ENCODE results near the gene MARCHF9. TPM values are rescaled to one million over a fixed set of nuclear protein-coding genes. Genes with fewer than 3 reads are reported as not detected.

The MARCHF9 gene
- total and polyA plus RNA-seq, 2 donors = 4.0 to 12.2 TPM

DNA sequence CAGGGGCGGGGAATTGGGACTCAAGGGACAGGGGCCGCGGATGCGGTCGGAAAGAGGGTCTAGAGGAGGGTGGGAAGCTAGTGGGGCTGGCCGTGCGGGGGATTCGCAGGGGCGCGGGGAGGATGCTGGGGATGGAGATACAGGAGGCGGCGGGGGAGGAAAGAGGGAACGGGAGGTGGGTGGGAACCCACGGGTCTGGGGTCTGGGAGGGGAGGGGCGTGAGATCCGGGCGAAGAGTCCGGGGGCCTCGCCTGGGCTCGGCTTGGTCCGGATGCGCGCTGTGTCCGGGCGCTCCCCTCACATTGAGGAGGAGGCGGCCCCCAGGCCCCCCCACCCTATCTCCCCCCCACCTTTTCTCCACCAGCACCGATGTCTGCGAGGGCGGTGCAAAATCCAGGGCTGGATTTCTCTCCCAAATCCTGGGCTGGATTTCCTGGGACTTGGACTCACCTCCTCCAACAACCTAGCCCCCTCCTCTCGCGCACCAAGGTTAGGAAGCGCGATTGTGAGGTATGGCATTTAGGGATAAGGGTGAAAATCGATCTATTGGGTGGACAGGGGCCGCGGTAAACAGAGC, 16.2 kb upstream of the MARCHF9 start, which contains the start of gene AGAP2:
Gene AGAP2, minus strand, starts transcription at position 82 of the 577 bp plus-strand sequence. CDS start 496 bp downstream, outside the sequence.
- WGBS = 14% methylated on average over 36 of the region's 36 CpGs
- DNase-seq (ENCODE audit: extremely low spot score) = no peak
- Histone ChIP-seq H3K4me3 (ENCODE audit: low read depth, low read length) (peak within 1 kb of the TSS; percentile 29), H3K36me3 (ENCODE audit: insufficient read depth) (no peaks in the 10 kb centered on the region), H3K27ac (ENCODE audit: low read depth) (no peak within 1 kb of the TSS), H3K4me1 (ENCODE audit: insufficient read depth) (no peaks in the 10 kb centered on the region)

- Histone ChIP-seq H3K27ac (ENCODE audit: low read depth) (no peak overlapping the region), H3K4me3 (ENCODE audit: low read depth, low read length) (no peak overlapping the region), H3K36me3 (ENCODE audit: insufficient read depth) (no peaks in the 10 kb centered on the region), H3K4me1 (ENCODE audit: insufficient read depth) (no peaks in the 10 kb centered on the region)
- 17% methylated on average over 7 of the region's 7 CpGs for WGBS
- DNase-seq (ENCODE audit: extremely low spot score) = no peak
These were observed 15.5 kb upstream of the MARCHF9 start for GRCh38 chr12:57739387-57739786.

DNA sequence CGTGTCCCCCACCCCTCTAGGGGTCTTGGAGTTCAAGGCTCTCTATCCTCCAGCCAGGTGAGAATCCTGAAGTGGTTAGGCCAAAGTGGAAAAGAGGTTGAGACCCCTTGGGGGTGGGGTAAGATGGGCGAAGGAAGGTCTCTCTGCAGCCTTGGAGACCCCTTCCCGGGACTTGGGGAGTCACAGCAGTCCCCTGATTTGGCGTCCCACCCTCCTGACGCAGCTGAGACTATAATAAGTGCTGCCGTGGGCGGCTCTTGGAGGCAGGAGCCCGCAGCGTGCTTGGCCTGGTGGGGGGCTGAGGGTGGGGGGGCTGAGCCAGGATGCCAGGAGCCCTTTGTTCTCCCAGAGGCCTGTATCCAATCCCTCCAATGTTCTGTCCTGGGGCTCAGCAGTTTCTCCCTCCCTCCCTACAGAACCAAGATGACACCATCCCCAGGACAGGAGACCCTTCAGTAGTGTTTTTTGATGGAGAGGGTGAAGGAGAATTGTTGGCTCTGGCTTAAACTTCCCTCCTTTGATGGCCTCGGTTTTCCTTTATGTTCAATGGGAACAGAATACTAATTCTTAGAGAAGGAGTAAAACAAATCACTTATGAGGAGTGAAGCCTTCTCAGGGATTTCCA, 14.9 kb upstream of the MARCHF9 start:
- WGBS = 30% methylated on average over 10 of the region's 10 CpGs
- Histone ChIP-seq H3K27ac (ENCODE audit: low read depth) (no peak overlapping the region), H3K4me3 (ENCODE audit: low read depth, low read length) (no peak overlapping the region), H3K4me1 (ENCODE audit: insufficient read depth) (no peaks in the 10 kb centered on the region), H3K36me3 (ENCODE audit: insufficient read depth) (no peaks in the 10 kb centered on the region)
- no peak for DNase-seq (ENCODE audit: extremely low spot score)

DNA sequence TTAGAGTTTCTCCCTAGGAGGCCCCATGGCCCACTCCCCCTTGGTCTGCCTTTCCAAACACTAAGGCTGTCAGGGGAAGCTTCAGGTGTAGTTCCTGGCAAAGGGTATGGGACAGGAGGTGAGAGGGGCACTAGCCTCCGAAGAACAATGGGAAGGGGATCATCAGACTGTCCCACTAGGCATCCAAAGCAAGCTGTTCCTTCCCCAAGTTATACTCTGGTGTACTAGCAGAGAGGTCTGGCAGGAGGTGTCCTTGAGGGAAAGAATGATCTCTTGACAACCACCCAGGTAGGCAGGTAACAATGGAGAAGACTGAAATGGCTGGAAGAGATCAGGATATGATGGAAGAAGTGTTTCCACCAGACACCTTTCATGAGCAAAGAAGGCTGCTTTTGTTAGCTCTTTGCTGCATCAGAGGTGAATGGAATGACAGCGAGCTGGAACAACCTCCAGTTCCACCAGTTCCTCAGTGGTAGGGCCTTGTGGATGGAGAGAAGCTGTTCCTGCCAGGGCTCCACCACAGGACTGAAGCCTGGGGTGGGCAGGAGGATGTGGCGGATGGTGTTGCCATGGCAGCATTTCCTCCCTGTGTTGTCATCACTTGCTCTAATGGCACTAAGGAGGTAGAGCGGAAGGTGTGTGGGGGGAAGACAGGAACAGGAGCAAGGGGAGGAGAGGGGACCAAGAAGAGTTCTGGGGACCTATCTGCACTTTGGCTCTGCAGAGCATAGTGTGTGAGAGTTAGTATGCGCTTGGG, 14.1 kb upstream of the MARCHF9 start:
- Histone ChIP-seq H3K36me3 (ENCODE audit: insufficient read depth) (no peaks in the 10 kb centered on the region), H3K4me1 (ENCODE audit: insufficient read depth) (no peaks in the 10 kb centered on the region), H3K4me3 (ENCODE audit: low read depth, low read length) (no peak overlapping the region), H3K27ac (ENCODE audit: low read depth) (no peak overlapping the region)
- DNase-seq (ENCODE audit: extremely low spot score) = no peak
- WGBS = 55% methylated on average over 5 of the region's 5 CpGs

- no peak overlapping the region for H3K4me3 ChIP-seq (ENCODE audit: low read depth, low read length)
- no peaks in the 10 kb centered on the region for H3K36me3 ChIP-seq (ENCODE audit: insufficient read depth)
- no peaks in the 10 kb centered on the region for H3K4me1 ChIP-seq (ENCODE audit: insufficient read depth)
- no peak overlapping the region for H3K27ac ChIP-seq (ENCODE audit: low read depth)
- DNase-seq (ENCODE audit: extremely low spot score) = no peak
- WGBS = 88% methylated on average over 1 of the region's 1 CpG
These were observed 13.5 kb upstream of the MARCHF9 start for GRCh38 chr12:57741413-57741789.

- Histone ChIP-seq H3K4me1 (ENCODE audit: insufficient read depth) (no peaks in the 10 kb centered on the region), H3K4me3 (ENCODE audit: low read depth, low read length) (no peak overlapping the region), H3K36me3 (ENCODE audit: insufficient read depth) (no peaks in the 10 kb centered on the region), H3K27ac (ENCODE audit: low read depth) (no peak overlapping the region)
- 47% methylated on average over 14 of the region's 14 CpGs for WGBS
- no peak for DNase-seq (ENCODE audit: extremely low spot score)
These were observed 12.8 kb upstream of the MARCHF9 start for GRCh38 chr12:57741844-57742738.

- Histone ChIP-seq H3K36me3 (ENCODE audit: insufficient read depth) (no peaks in the 10 kb centered on the region), H3K4me3 (ENCODE audit: low read depth, low read length) (no peak overlapping the region), H3K27ac (ENCODE audit: low read depth) (no peak overlapping the region), H3K4me1 (ENCODE audit: insufficient read depth) (no peaks in the 10 kb centered on the region)
- DNase-seq (ENCODE audit: extremely low spot score) = no peak
- 89% methylated on average over 2 of the region's 2 CpGs for WGBS
These were observed 11.1 kb upstream of the MARCHF9 start for GRCh38 chr12:57743769-57744168.

DNA sequence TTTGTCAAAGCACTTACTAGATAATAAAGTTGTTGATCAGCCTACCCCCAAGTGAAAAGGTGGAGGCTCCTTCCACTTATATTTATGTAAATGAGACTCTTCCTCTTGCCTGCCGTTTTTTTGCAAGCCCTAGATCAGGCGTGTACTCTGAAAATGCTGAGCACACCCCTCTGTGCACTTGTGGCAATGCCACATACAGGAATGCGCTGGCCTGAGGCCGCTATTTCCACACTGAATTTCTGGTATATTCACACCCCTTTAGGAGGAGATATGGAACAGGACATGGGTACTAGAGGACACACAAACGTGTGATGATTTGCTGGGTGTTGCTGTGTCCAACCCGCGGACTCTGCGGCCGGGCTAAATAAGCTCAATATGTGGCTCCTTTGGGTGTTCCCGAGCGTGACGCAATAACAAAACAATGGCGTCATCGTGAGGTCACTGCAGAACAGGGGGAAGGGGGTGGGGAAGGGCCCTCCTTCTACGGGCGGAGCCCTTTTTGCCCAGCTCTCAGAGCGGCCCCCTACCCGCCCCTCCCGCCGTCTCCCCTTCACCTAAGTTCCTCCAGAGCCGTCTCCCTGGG, 10.6 kb upstream of the MARCHF9 start:
- Histone ChIP-seq H3K4me1 (ENCODE audit: insufficient read depth) (no peaks in the 10 kb centered on the region), H3K27ac (ENCODE audit: low read depth) (peak overlapping the region; percentile 77), H3K36me3 (ENCODE audit: insufficient read depth) (no peaks in the 10 kb centered on the region), H3K4me3 (ENCODE audit: low read depth, low read length) (peak overlapping the region; percentile 42)
- DNase-seq (ENCODE audit: extremely low spot score) = no peak
- WGBS = 13% methylated on average over 21 of the region's 21 CpGs

GRCh38 chr12:57744777-57745484, 10.0 kb upstream of the MARCHF9 start, which contains the start of gene TSPAN31:
TSS of gene TSPAN31 (plus strand) at chr12:57745039. CDS start at chr12:57745155, 116 bp downstream.
- under 1% methylated on average over 29 of the region's 29 CpGs for WGBS
- Histone ChIP-seq H3K4me3 (ENCODE audit: low read depth, low read length) (peak within 1 kb of the TSS; percentile 42), H3K36me3 (ENCODE audit: insufficient read depth) (no peaks in the 10 kb centered on the region), H3K4me1 (ENCODE audit: insufficient read depth) (no peaks in the 10 kb centered on the region), H3K27ac (ENCODE audit: low read depth) (peak within 1 kb of the TSS; percentile 92)
- peak; percentile 97 for DNase-seq (ENCODE audit: extremely low spot score)

DNA sequence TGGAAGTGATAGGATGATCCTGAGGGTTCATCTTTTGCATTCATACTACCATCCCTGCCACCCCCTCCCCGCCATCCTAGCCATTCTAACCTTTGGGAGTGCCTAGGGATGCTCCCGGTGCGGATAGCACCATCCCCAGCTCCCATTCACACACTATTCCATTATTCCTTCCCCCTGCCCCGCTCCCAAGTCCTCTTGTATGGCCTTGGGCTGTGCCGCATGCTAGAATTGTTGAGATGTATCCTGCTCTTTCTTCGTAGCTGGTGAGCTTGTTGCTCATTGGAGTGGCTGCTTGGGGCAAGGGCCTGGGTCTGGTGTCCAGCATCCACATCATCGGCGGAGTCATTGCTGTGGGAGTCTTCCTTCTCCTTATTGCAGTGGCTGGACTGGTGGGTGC, 9.4 kb upstream of the MARCHF9 start:
- H3K27ac ChIP-seq (ENCODE audit: low read depth) = peak overlapping the region; percentile 92
- peak overlapping the region; percentile 42 for H3K4me3 ChIP-seq (ENCODE audit: low read depth, low read length)
- WGBS = 42% methylated on average over 8 of the region's 8 CpGs
- no peak for DNase-seq (ENCODE audit: extremely low spot score)
- no peaks in the 10 kb centered on the region for H3K4me1 ChIP-seq (ENCODE audit: insufficient read depth)
- no peaks in the 10 kb centered on the region for H3K36me3 ChIP-seq (ENCODE audit: insufficient read depth)

- WGBS = 88% methylated on average over 3 of the region's 3 CpGs
- Histone ChIP-seq H3K36me3 (ENCODE audit: insufficient read depth) (no peaks in the 10 kb centered on the region), H3K4me3 (ENCODE audit: low read depth, low read length) (no peak overlapping the region), H3K27ac (ENCODE audit: low read depth) (no peak overlapping the region), H3K4me1 (ENCODE audit: insufficient read depth) (no peaks in the 10 kb centered on the region)
- DNase-seq (ENCODE audit: extremely low spot score) = no peak
These were observed 8.9 kb upstream of the MARCHF9 start for GRCh38 chr12:57746025-57746424.

DNA sequence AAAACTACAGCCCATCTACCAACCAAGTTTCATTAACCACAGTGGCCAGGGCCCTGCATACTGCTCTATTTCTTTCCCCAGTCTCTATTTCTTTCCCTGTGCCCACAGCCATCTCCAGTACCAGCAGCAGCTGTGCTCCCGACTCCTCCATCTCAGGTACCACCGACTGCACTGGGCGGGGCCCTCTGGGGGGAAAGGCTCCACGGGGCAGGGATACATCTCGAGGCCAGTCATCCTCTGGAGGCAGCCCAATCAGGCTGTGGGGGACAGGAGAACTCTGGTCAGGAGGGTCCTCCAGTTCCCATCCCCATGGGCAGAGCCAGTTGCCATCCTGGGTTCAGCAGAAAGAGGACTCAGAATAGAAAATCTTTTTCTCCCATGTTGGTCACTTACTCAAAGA, 5.8 kb upstream of the MARCHF9 start:
- WGBS = 91% methylated on average over 5 of the region's 5 CpGs
- Histone ChIP-seq H3K36me3 (ENCODE audit: insufficient read depth) (no peaks in the 10 kb centered on the region), H3K4me3 (ENCODE audit: low read depth, low read length) (no peak overlapping the region), H3K4me1 (ENCODE audit: insufficient read depth) (no peaks in the 10 kb centered on the region), H3K27ac (ENCODE audit: low read depth) (no peak overlapping the region)
- DNase-seq (ENCODE audit: extremely low spot score) = no peak
